Hindlimb muscle (tissue), 1 donor: ENCODE data around the gene MEX3C. TPM values are rescaled to one million over a fixed set of nuclear protein-coding genes. Genes with fewer than 3 reads are reported as not detected.
A peak's percentile ranks its signal among the peaks of the same experiment; 100 is the strongest.

Source experiments
- DNase-seq: peaks from one replicate; pipeline ENCODE4 v3.0.0-alpha.2; 2013
- polyA plus RNA-seq: library from polyadenylated mRNA; unstranded; fragments of 120-200 nt; gene quantifications from one replicate; pipeline ENCODE4 v1.2.1, GENCODE V29; 2013; ENCODE audit not compliant: insufficient read length

The MEX3C gene
- polyA plus RNA-seq, 1 donor: 23.0 TPM

- DNase-seq: peak; percentile 23
Observed at GRCh38 chr18:51153659-51154371, 43.7 kb downstream of the MEX3C start.

GRCh38 chr18:51151568-51152511, 45.6 kb downstream of the MEX3C start:
- no peak for DNase-seq

- DNase-seq: no peak
Observed at GRCh38 chr18:51151185-51151567, 46.3 kb downstream of the MEX3C start.

GRCh38 chr18:51150113-51150700, 47.3 kb downstream of the MEX3C start:
- DNase-seq: no peak

- no peak for DNase-seq
Observed at GRCh38 chr18:51149670-51150069, 47.8 kb downstream of the MEX3C start.

- DNase-seq: no peak
Observed at GRCh38 chr18:51146909-51147308, 50.6 kb downstream of the MEX3C start.

GRCh38 chr18:51138936-51139335, 58.5 kb downstream of the MEX3C start:
- DNase-seq: no peak

GRCh38 chr18:51137891-51138290, 59.6 kb downstream of the MEX3C start:
- no peak for DNase-seq

- no peak for DNase-seq
Observed at GRCh38 chr18:51137026-51137729, 60.3 kb downstream of the MEX3C start.

- DNase-seq: no peak
Observed at GRCh38 chr18:51135795-51136194, 61.7 kb downstream of the MEX3C start.

GRCh38 chr18:51135364-51135763, 62.1 kb downstream of the MEX3C start:
- no peak for DNase-seq

GRCh38 chr18:51134721-51135120, 62.8 kb downstream of the MEX3C start:
- no peak for DNase-seq

- no peak for DNase-seq
Observed at GRCh38 chr18:51133580-51134160, 63.8 kb downstream of the MEX3C start.

GRCh38 chr18:51132256-51132935, 65.1 kb downstream of the MEX3C start:
- no peak for DNase-seq

- no peak for DNase-seq
Observed at GRCh38 chr18:51128533-51128932, 68.9 kb downstream of the MEX3C start.

GRCh38 chr18:51127664-51128063, 69.8 kb downstream of the MEX3C start:
- no peak for DNase-seq

GRCh38 chr18:51125976-51126375, 71.5 kb downstream of the MEX3C start:
- no peak for DNase-seq
